ENCODE results near the gene PHKA2. TPM values are rescaled to one million over a fixed set of nuclear protein-coding genes. Genes with fewer than 3 reads are reported as not detected.

The PHKA2 gene
- total RNA-seq, 1 experiment from 2014 or later, result 34.4 TPM

- H3K9me2 ChIP-seq (ENCODE audit: insufficient read depth), result no peaks in the 10 kb centered on the region
- intact Hi-C loops (cut with micrococcal nuclease; ENCODE audit: unreplicated experiment), result loop anchor here (10.0 kb wide), 1 partner anchor 80 kb away; no protein-coding TSS in a partner anchor
- no TSS peak for BruUV-seq (replicated peaks)
- H3K4me2 ChIP-seq, result no peak overlapping the region
- no peak overlapping the region for H3K4me3 ChIP-seq
- ChIA-PET POLR2A (ENCODE audit: unreplicated experiment) (no interaction called here), CTCF (no interaction called here)
- H3K79me2 ChIP-seq (ENCODE audit: low read depth), result no peaks in the 10 kb centered on the region
- H3K27ac ChIP-seq, result no peak overlapping the region
- no peaks in the 10 kb centered on the region for H4K20me1 ChIP-seq (ENCODE audit: insufficient read depth)
- TF ChIP-seq, protein P1, sequence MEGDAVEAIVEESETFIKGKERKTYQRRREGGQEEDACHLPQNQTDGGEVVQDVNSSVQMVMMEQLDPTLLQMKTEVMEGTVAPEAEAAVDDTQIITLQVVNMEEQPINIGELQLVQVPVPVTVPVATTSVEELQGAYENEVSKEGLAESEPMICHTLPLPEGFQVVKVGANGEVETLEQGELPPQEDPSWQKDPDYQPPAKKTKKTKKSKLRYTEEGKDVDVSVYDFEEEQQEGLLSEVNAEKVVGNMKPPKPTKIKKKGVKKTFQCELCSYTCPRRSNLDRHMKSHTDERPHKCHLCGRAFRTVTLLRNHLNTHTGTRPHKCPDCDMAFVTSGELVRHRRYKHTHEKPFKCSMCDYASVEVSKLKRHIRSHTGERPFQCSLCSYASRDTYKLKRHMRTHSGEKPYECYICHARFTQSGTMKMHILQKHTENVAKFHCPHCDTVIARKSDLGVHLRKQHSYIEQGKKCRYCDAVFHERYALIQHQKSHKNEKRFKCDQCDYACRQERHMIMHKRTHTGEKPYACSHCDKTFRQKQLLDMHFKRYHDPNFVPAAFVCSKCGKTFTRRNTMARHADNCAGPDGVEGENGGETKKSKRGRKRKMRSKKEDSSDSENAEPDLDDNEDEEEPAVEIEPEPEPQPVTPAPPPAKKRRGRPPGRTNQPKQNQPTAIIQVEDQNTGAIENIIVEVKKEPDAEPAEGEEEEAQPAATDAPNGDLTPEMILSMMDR (conservative IDR thresholded peaks at IDR 0.05), result no peak
- no peak for TF ChIP-seq EZH2 (IDR thresholded peaks at IDR 0.05; ENCODE audit: low read depth)
- no peak overlapping the region for H2AFZ ChIP-seq
- H3K27me3 ChIP-seq (ENCODE audit: insufficient read depth, low read depth), result no peaks in the 10 kb centered on the region
- no peaks in the 10 kb centered on the region for H3K36me3 ChIP-seq (ENCODE audit: low read depth)
- H3K9me3 ChIP-seq (ENCODE audit: insufficient read depth, low read depth), result no peaks in the 10 kb centered on the region
- DNase-seq, result no peak
- H3K4me1 ChIP-seq (replicated peaks; ENCODE audit: insufficient read depth), result no peaks in the 10 kb centered on the region
- no peaks in the 10 kb centered on the region for H3F3A ChIP-seq (ENCODE audit: insufficient read depth, low read depth)
Measured at GRCh38 chrX:18934708-18935107, 49.2 kb downstream of the PHKA2 start.

- no peaks in the 10 kb centered on the region for H3K9me3 ChIP-seq (ENCODE audit: insufficient read depth, low read depth)
- H2AFZ ChIP-seq, result no peak overlapping the region
- H4K20me1 ChIP-seq (ENCODE audit: insufficient read depth), result no peaks in the 10 kb centered on the region
- no TSS peak for BruUV-seq (replicated peaks)
- no peaks in the 10 kb centered on the region for H3K27me3 ChIP-seq (ENCODE audit: insufficient read depth, low read depth)
- CTCF ChIA-PET, result no interaction called here
- no peak overlapping the region for H3K4me2 ChIP-seq
- intact Hi-C loops (cut with micrococcal nuclease; ENCODE audit: unreplicated experiment), result loop anchor here (10.0 kb wide), 1 partner anchor 81 kb away; no protein-coding TSS in a partner anchor
- no peak for TF ChIP-seq EZH2 (IDR thresholded peaks at IDR 0.05; ENCODE audit: low read depth)
- TF ChIP-seq, protein P1 (conservative IDR thresholded peaks at IDR 0.05), result no peak
- no peaks in the 10 kb centered on the region for H3F3A ChIP-seq (ENCODE audit: insufficient read depth, low read depth)
- no peak overlapping the region for H3K27ac ChIP-seq
- no peak for DNase-seq
- no peak overlapping the region for H3K4me3 ChIP-seq
- no peaks in the 10 kb centered on the region for H3K9me2 ChIP-seq (ENCODE audit: insufficient read depth)
- no peaks in the 10 kb centered on the region for H3K36me3 ChIP-seq (ENCODE audit: low read depth)
- H3K4me1 ChIP-seq (replicated peaks; ENCODE audit: insufficient read depth), result no peaks in the 10 kb centered on the region
- POLR2A ChIA-PET (ENCODE audit: unreplicated experiment), result no interaction called here
- H3K79me2 ChIP-seq (ENCODE audit: low read depth), result no peaks in the 10 kb centered on the region
Measured at GRCh38 chrX:18933617-18934016, 50.3 kb downstream of the PHKA2 start.

DNA sequence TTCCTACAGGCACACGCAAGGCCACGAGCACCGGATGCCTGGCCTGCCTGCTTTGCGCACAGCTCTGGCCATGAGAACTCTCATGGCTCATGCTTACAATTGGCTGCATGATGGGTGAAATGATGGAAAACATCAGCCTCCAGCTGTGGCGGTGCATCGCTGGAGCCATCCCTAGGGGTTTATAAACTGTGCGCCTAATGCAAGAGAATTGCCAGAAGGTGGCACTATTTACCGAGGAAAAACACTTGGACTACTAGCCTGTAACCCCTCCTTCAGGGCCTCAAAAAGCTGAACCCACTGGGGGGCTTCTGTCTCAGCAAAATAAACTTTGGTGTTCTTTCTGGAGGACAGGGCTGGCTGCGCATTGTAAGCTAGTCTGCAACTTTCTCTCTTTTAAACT, 51.9 kb downstream of the PHKA2 start:
- no peaks in the 10 kb centered on the region for H3K36me3 ChIP-seq (ENCODE audit: low read depth)
- BruUV-seq (replicated peaks), result no TSS peak
- H2AFZ ChIP-seq, result no peak overlapping the region
- H3K4me3 ChIP-seq, result no peak overlapping the region
- DNase-seq, result no peak
- no peaks in the 10 kb centered on the region for H4K20me1 ChIP-seq (ENCODE audit: insufficient read depth)
- ChIA-PET CTCF (no interaction called here), POLR2A (ENCODE audit: unreplicated experiment) (no interaction called here)
- H3K9me3 ChIP-seq (ENCODE audit: insufficient read depth, low read depth), result no peaks in the 10 kb centered on the region
- H3K4me2 ChIP-seq, result no peak overlapping the region
- H3K79me2 ChIP-seq (ENCODE audit: low read depth), result no peaks in the 10 kb centered on the region
- H3K27me3 ChIP-seq (ENCODE audit: insufficient read depth, low read depth), result no peaks in the 10 kb centered on the region
- no peaks in the 10 kb centered on the region for H3F3A ChIP-seq (ENCODE audit: insufficient read depth, low read depth)
- TF ChIP-seq EZH2 (IDR thresholded peaks at IDR 0.05; ENCODE audit: low read depth), result no peak
- TF ChIP-seq, protein P1 (conservative IDR thresholded peaks at IDR 0.05), result peak; percentile 54
- H3K27ac ChIP-seq, result no peak overlapping the region
- intact Hi-C loops (cut with micrococcal nuclease; ENCODE audit: unreplicated experiment), result loop anchor here (10.0 kb wide), 1 partner anchor 83 kb away; no protein-coding TSS in a partner anchor
- no peaks in the 10 kb centered on the region for H3K9me2 ChIP-seq (ENCODE audit: insufficient read depth)
- no peaks in the 10 kb centered on the region for H3K4me1 ChIP-seq (replicated peaks; ENCODE audit: insufficient read depth)

Data from PC-9 (cell line).